Calu3 (cell line): ENCODE measurements around the gene CNOT2. TPM values are rescaled to one million over a fixed set of nuclear protein-coding genes. Genes with fewer than 3 reads are reported as not detected.
A peak's percentile ranks its signal among the peaks of the same experiment; 100 is the strongest.

ENCODE experiments used
- BruUV-seq: library from RNA; stranded (reverse); fragments of 400-500 nt; replicated peaks from 2 replicates; lab custom pipeline; 2021; lab: Mats Ljungman, UMichigan
- CTCF ChIA-PET: fragments of 300-600 bp; sonication (Branson Sonifier 250); formaldehyde crosslinking; loops from one replicate; lab custom pipeline; 2022; ENCODE audit warnings: antibody characterized with exemption; lab: Charles Lee
- DNase-seq: peaks from one replicate; pipeline ENCODE4 v3.0.0; 2022
- H3K27ac Mint-ChIP-seq: one replicate; pipeline ENCODE4 v1.8.0; 2022; ENCODE audit warnings: mixed read lengths; ENCODE audit not compliant: unreplicated experiment
- H3K27me3 Mint-ChIP-seq: one replicate; pipeline ENCODE4 v1.8.0; 2022; ENCODE audit warnings: mixed read lengths; ENCODE audit not compliant: unreplicated experiment
- H3K36me3 Mint-ChIP-seq: one replicate; pipeline ENCODE4 v1.8.0; 2022; ENCODE audit warnings: mild to moderate bottlenecking, moderate library complexity, mixed read lengths; ENCODE audit not compliant: insufficient read depth, unreplicated experiment
- H3K4me1 Mint-ChIP-seq: one replicate; pipeline ENCODE4 v1.8.0; 2022; ENCODE audit warnings: mild to moderate bottlenecking, low read depth, mixed read lengths; ENCODE audit not compliant: unreplicated experiment
- H3K4me3 Mint-ChIP-seq: one replicate; pipeline ENCODE4 v1.8.0; 2022; ENCODE audit warnings: mild to moderate bottlenecking, low read depth, moderate library complexity, mixed read lengths; ENCODE audit not compliant: unreplicated experiment
- H3K9me3 Mint-ChIP-seq: one replicate; pipeline ENCODE4 v1.8.0; 2022; ENCODE audit warnings: low read depth, mixed read lengths; ENCODE audit not compliant: unreplicated experiment
- intact Hi-C: fragments of 100-400 bp; cut with micrococcal nuclease; formaldehyde crosslinking; loops from one replicate; pipeline ENCODE4 v1.10.0; 2022; ENCODE audit not compliant: unreplicated experiment
- total RNA-seq: library from RNA; stranded (reverse); gene quantifications from 2 replicates; pipeline ENCODE4 v1.2.3, GENCODE V29; 2022
- TF ChIP-seq, protein P1 (sequence below): fragments of 200-600 bp; IDR thresholded peaks from one replicate; pipeline ENCODE4 v1.8.0; 2022; ENCODE audit warnings: antibody characterized with exemption; ENCODE audit not compliant: unreplicated experiment

CNOT2 gene
- total RNA-seq, 1 experiment from 2014 or later = 126 TPM

DNA sequence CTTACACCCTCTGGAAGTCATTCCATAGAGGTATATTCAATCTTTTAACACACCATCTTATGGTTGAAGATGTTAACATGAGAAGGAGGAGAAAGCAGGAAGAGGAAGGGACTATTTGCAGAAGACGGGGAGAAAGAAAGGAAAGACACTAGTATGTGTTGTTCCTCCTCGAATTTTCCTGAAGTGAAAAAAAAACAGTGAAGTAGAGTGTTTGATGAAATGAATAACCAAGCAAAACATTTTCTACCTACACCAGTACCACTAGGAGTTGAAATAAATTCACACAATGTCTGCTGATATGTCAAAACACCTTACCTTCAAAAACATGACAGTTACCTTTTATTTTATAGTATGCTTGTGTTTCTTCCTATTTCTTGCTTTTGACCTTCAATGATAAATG, 1.4 kb upstream of the CNOT2 start:
- peaks cover 30% of the 10 kb centered on the region for H3K4me1 Mint-ChIP-seq
- no TSS peak for BruUV-seq
- CTCF ChIA-PET = no interaction called here

DNA sequence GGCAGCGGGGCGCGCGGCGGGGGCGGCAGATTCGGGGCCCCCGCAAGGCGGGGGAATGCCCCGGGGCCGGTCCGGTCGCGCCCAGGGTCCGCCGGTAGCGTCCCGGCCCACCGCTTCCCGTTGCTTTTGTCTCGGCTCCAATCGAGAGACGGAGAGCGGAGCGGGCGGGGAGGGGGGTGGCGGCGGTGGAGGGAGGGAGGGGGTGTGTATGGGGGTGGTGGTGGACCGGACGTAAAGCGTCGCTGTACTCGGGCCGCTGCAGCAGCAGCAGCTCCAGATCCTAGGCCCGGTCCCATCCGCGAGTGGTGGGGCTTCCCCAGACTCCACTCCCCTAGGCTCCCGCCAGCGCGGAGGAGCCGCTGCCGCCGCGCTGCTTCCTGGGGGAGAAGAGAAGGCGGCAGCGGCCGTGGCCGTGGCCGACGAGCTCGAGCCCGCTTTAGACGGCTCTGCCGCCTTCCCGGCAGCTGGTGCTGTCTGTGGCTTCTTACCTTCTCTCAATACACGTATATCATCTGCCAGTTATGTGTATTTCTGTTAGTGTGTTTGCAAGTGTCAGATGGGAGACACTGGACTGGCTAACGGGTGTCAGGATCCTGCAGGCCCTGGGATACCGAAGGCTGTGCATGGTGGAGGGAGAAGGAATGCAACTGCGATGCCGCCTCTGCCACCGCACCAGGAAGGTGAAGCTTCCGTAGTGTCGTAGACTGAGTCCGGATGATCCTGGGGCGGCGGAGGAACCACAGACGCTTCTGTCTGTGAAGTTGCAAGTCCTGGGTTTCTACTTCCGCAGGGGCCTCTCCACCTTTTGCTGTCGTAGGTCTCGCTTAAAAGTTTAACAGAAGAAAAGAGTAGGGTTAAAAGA, 508 bp downstream of the CNOT2 start:
- Mint-ChIP-seq H3K36me3 (peaks cover 45% of the 10 kb centered on the region), H3K4me3 (peak overlapping the region; percentile 89), H3K9me3 (no peaks in the 10 kb centered on the region), H3K4me1 (peaks cover 43% of the 10 kb centered on the region), H3K27ac (peak overlapping the region; percentile 95), H3K27me3 (no peaks in the 10 kb centered on the region)
- intact Hi-C loops = loop anchor here (5.0 kb wide), 3 partner anchors 196 to 341 kb away; no protein-coding TSS in a partner anchor
- BruUV-seq = no TSS peak
- CTCF ChIA-PET = no interaction called here
- peak; percentile 60 for DNase-seq
- TF ChIP-seq, protein P1, sequence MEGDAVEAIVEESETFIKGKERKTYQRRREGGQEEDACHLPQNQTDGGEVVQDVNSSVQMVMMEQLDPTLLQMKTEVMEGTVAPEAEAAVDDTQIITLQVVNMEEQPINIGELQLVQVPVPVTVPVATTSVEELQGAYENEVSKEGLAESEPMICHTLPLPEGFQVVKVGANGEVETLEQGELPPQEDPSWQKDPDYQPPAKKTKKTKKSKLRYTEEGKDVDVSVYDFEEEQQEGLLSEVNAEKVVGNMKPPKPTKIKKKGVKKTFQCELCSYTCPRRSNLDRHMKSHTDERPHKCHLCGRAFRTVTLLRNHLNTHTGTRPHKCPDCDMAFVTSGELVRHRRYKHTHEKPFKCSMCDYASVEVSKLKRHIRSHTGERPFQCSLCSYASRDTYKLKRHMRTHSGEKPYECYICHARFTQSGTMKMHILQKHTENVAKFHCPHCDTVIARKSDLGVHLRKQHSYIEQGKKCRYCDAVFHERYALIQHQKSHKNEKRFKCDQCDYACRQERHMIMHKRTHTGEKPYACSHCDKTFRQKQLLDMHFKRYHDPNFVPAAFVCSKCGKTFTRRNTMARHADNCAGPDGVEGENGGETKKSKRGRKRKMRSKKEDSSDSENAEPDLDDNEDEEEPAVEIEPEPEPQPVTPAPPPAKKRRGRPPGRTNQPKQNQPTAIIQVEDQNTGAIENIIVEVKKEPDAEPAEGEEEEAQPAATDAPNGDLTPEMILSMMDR = no peak

More for the DNA sequence above, 1.4 kb upstream of the CNOT2 start:
- Mint-ChIP-seq H3K27ac (peak overlapping the region; percentile 95), H3K9me3 (no peaks in the 10 kb centered on the region), H3K4me3 (peak overlapping the region; percentile 89), H3K27me3 (no peaks in the 10 kb centered on the region), H3K36me3 (peaks cover 45% of the 10 kb centered on the region)
- intact Hi-C loops = loop anchor here (5.0 kb wide), 3 partner anchors 195 to 340 kb away; no protein-coding TSS in a partner anchor
- TF ChIP-seq, protein P1 = no peak
- DNase-seq = no peak

DNA sequence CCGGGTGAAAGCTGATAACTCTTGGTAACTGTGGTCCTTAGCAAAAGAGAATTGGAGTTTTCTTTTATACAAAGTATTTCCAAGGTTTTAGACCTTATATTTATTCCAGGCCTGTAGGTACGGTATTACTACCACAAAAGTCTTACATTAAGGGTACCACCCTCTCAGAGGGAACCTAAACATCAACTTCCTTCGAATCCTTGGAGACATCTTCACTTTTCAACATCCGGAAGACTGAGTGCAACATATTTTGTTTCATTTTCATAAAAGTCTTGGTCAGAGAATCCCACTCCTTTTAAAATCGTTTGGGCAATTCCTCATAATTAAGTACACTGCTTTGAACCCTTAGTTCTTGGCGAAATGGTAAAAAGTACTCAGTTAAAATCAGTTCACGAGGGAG, 1.2 kb downstream of the CNOT2 start:
- TSS peak; percentile 28 for BruUV-seq
- CTCF ChIA-PET = no interaction called here
- peaks cover 45% of the 10 kb centered on the region for H3K36me3 Mint-ChIP-seq
- DNase-seq = no peak
- intact Hi-C loops = loop anchor here (5.0 kb wide), 3 partner anchors 197 to 342 kb away; no protein-coding TSS in a partner anchor
- H3K4me3 Mint-ChIP-seq = peak overlapping the region; percentile 89
- H3K27me3 Mint-ChIP-seq = no peaks in the 10 kb centered on the region
- TF ChIP-seq, protein P1 = no peak
- peaks cover 43% of the 10 kb centered on the region for H3K4me1 Mint-ChIP-seq
- H3K27ac Mint-ChIP-seq = peak overlapping the region; percentile 95
- no peaks in the 10 kb centered on the region for H3K9me3 Mint-ChIP-seq

DNA sequence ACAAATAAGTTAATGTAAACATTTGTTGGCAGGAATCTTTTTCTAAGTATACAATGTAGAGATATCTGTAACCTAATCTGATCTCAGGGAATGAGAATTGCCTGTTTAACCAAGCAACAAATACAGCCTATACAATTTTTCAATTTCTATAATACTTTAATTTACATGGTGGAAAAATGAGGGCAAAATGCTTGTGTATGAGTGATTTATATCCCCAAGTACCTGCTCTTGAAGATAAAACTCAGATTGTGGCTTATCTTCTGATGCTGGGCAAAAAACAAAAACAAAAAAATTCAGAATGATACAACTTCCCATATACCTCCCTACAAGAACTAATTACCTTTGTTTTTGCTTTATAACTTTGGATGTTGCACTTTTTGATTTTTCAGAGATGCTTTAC, 2.2 kb downstream of the CNOT2 start:
- H3K4me1 Mint-ChIP-seq = peaks cover 44% of the 10 kb centered on the region
- no TSS peak for BruUV-seq
- intact Hi-C loops = no loop called here
- H3K27me3 Mint-ChIP-seq = no peaks in the 10 kb centered on the region
- no peak for DNase-seq
- CTCF ChIA-PET = no interaction called here
- H3K9me3 Mint-ChIP-seq = no peaks in the 10 kb centered on the region
- TF ChIP-seq, protein P1 = no peak
- no peak overlapping the region for H3K4me3 Mint-ChIP-seq
- H3K36me3 Mint-ChIP-seq = peaks cover 43% of the 10 kb centered on the region
- no peak overlapping the region for H3K27ac Mint-ChIP-seq
